Motor neuron (in vitro differentiated cells): ENCODE data around the gene FOXC1. TPM values are rescaled to one million over a fixed set of nuclear protein-coding genes. Genes with fewer than 3 reads are reported as not detected.
A peak's percentile ranks its signal among the peaks of the same experiment; 100 is the strongest.

ENCODE experiments used
- ATAC-seq, 8 experiments: fragments of 200-7000 bp; cut with Tn5 transposase; replicated peaks in 6 of 8; 2 replicates each; pipeline ENCODE4 v1.8.0; 2021; ENCODE audit warnings: mild to moderate bottlenecking in 8 of 8, moderate library complexity in 8 of 8
- H3K27ac ChIP-seq, 2 donors: fragments of 250-450 bp; sonication (Bioruptor Pico); 2 replicates each; pipeline ENCODE4 v1.9.0; 2021; ENCODE audit warnings: antibody characterized with exemption in 2 of 2, mild to moderate bottlenecking in 2 of 2, moderate library complexity in 1 of 2
- H3K4me1 ChIP-seq, 2 donors: fragments of 250-450 bp; sonication (Bioruptor Pico); replicated peaks in 1 of 2; 2 replicates each; pipeline ENCODE4 v1.6.1; 2021; ENCODE audit warnings: antibody characterized with exemption in 2 of 2, mild to moderate bottlenecking in 2 of 2, moderate library complexity in 1 of 2
- H3K4me3 ChIP-seq, 5 donors: fragments of 250-450 bp; sonication (Bioruptor Pico); 2 replicates each; pipeline ENCODE4 v1.9.0; 2021; ENCODE audit warnings: antibody characterized with exemption in 5 of 5, mild to moderate bottlenecking in 5 of 5, moderate library complexity in 4 of 5
- WGBS, 10 experiments: fragments of 450-650 bp; shearing (Covaris generic); methylation state at CpG; one replicate each; pipeline ENCODE4 v1.0.0; 2022; 5-methylcytosine and 5-hydroxymethylcytosine counted together
- in situ Hi-C, 9 experiments: fragments of 400-800 bp; cut with MboI; loops; one replicate each; pipeline ENCODE4 v1.15.0; 2021; ENCODE audit warnings: low sequenced_read_pairs in 9 of 9, low pct_unique_long_range_greater_than_20kb in 2 of 9; ENCODE audit not compliant: unreplicated experiment in 9 of 9
- total RNA-seq, 8 experiments: library from RNA; unstranded; fragments of 300-600 nt; gene quantifications; 2 replicates each; pipeline versions ENCODE4 v1.2.3 to v1.2.4, GENCODE V29; 2022

The FOXC1 gene
- total RNA-seq, 8 experiments from 2014 or later: 0.05 to 44.4 (median 1.0) TPM

GRCh38 chr6:1616701-1617463 lies 7.2 kb downstream of the FOXC1 start:
- H3K27ac ChIP-seq: no peak overlapping the region
- no peak for ATAC-seq
- H3K4me3 ChIP-seq: no peak overlapping the region
- 13 to 100% (median 40%) methylated on average over 1 to 4 of the region's 11 CpGs; no CpG with 5 or more reads in 1 of the 10 experiments for WGBS, 10 experiments
- in situ Hi-C loops: loop anchor here in 3 of 9 experiments (25.0 kb wide), 2 partner anchors 495 to 1020 kb away; no protein-coding TSS in a partner anchor
- peaks cover 0 to 11% of the 10 kb centered on the region in 2 donors for H3K4me1 ChIP-seq

GRCh38 chr6:1617466-1618310 lies 8.0 kb downstream of the FOXC1 start:
- peaks cover 0 to 11% of the 10 kb centered on the region in 2 donors for H3K4me1 ChIP-seq
- WGBS, 10 experiments: 55 to 93% (median 83%) methylated on average over 3 to 12 of the region's 21 CpGs
- H3K4me3 ChIP-seq: no peak overlapping the region
- in situ Hi-C loops: loop anchor here in 3 of 9 experiments (25.0 kb wide), 2 partner anchors 495 to 1020 kb away; no protein-coding TSS in a partner anchor
- no peak for ATAC-seq
- H3K27ac ChIP-seq: no peak overlapping the region

GRCh38 chr6:1618311-1619097 lies 8.8 kb downstream of the FOXC1 start:
- Histone ChIP-seq H3K27ac (no peak overlapping the region), H3K4me3 (no peak overlapping the region), H3K4me1 (peaks cover 0 to 10% of the 10 kb centered on the region in 2 donors)
- in situ Hi-C loops: loop anchor here in 3 of 9 experiments (25.0 kb wide), 2 partner anchors 494 to 1019 kb away; no protein-coding TSS in a partner anchor
- 30 to 100% (median 68%) methylated on average over 1 to 21 of the region's 31 CpGs; no CpG with 5 or more reads in 4 of the 10 experiments for WGBS, 10 experiments
- ATAC-seq: no peak

GRCh38 chr6:1619098-1619672 lies 9.5 kb downstream of the FOXC1 start:
- ATAC-seq: peak in 1 of 8 experiments; percentile 0
- Histone ChIP-seq H3K27ac (no peak overlapping the region), H3K4me1 (peaks cover 0 to 9% of the 10 kb centered on the region in 2 donors), H3K4me3 (no peak overlapping the region)
- WGBS, 10 experiments: 31 to 48% methylated on average over 5 to 16 of the region's 40 CpGs; no CpG with 5 or more reads in 8 of the 10 experiments
- in situ Hi-C loops: loop anchor here in 3 of 9 experiments (25.0 kb wide), 2 partner anchors 493 to 1018 kb away; no protein-coding TSS in a partner anchor

GRCh38 chr6:1619673-1620503 lies 10.2 kb downstream of the FOXC1 start:
- in situ Hi-C loops: loop anchor here in 3 of 9 experiments (25.0 kb wide), 2 partner anchors 492 to 1017 kb away; no protein-coding TSS in a partner anchor
- Histone ChIP-seq H3K4me3 (no peak overlapping the region), H3K4me1 (peaks cover under 1 to 4% of the 10 kb centered on the region in 2 donors), H3K27ac (no peak overlapping the region)
- 5 to 50% (median 8%) methylated on average over 2 to 16 of the region's 83 CpGs; no CpG with 5 or more reads in 7 of the 10 experiments for WGBS, 10 experiments
- ATAC-seq: peak in 5 of 8 experiments; percentile 3 to 68 (median 22)

GRCh38 chr6:1620504-1621069 lies 10.9 kb downstream of the FOXC1 start:
- no peak for ATAC-seq
- in situ Hi-C loops: loop anchor here in 3 of 9 experiments (25.0 kb wide), 2 partner anchors 492 to 1017 kb away; no protein-coding TSS in a partner anchor
- Histone ChIP-seq H3K27ac (no peak overlapping the region), H3K4me3 (no peak overlapping the region), H3K4me1 (peaks cover 2 to 5% of the 10 kb centered on the region in 2 donors)
- 82 to 90% (median 86%) methylated on average over 3 to 7 of the region's 50 CpGs; no CpG with 5 or more reads in 7 of the 10 experiments for WGBS, 10 experiments

- 40 to 100% (median 80%) methylated on average over 1 to 28 of the region's 30 CpGs; no CpG with 5 or more reads in 1 of the 10 experiments for WGBS, 10 experiments
- in situ Hi-C loops: loop anchor here in 3 of 9 experiments (25.0 kb wide), 2 partner anchors 491 to 1016 kb away; no protein-coding TSS in a partner anchor
- no peak overlapping the region for H3K4me3 ChIP-seq
These were observed 11.5 kb downstream of the FOXC1 start for GRCh38 chr6:1621070-1621701.

GRCh38 chr6:1622220-1622850 lies 12.6 kb downstream of the FOXC1 start:
- Histone ChIP-seq H3K4me1 (peaks cover 2 to 5% of the 10 kb centered on the region in 2 donors), H3K4me3 (no peak overlapping the region), H3K27ac (no peak overlapping the region)
- peak in 2 of 8 experiments; percentile 11 to 24 for ATAC-seq
- in situ Hi-C loops: loop anchor here in 3 of 9 experiments (25.0 kb wide), 2 partner anchors 490 to 1015 kb away; no protein-coding TSS in a partner anchor
- 30 to 87% (median 75%) methylated on average over 1 to 11 of the region's 15 CpGs; no CpG with 5 or more reads in 3 of the 10 experiments for WGBS, 10 experiments

More at GRCh38 chr6:1621070-1621701, 11.5 kb downstream of the FOXC1 start:
- ATAC-seq: no peak
- Histone ChIP-seq H3K4me1 (peaks cover 2 to 5% of the 10 kb centered on the region in 2 donors), H3K27ac (no peak overlapping the region)

GRCh38 chr6:1622851-1623768 lies 13.4 kb downstream of the FOXC1 start:
- 20 to 100% (median 50%) methylated on average over 1 to 5 of the region's 8 CpGs; no CpG with 5 or more reads in 1 of the 10 experiments for WGBS, 10 experiments
- no peak overlapping the region for H3K27ac ChIP-seq
- no peak for ATAC-seq
- H3K4me1 ChIP-seq: peaks cover 2 to 5% of the 10 kb centered on the region in 2 donors
- no peak overlapping the region for H3K4me3 ChIP-seq
- in situ Hi-C loops: loop anchor here in 3 of 9 experiments (25.0 kb wide), 2 partner anchors 489 to 1014 kb away; no protein-coding TSS in a partner anchor
